ENCODE measurements around the gene FUT7.

DNA sequence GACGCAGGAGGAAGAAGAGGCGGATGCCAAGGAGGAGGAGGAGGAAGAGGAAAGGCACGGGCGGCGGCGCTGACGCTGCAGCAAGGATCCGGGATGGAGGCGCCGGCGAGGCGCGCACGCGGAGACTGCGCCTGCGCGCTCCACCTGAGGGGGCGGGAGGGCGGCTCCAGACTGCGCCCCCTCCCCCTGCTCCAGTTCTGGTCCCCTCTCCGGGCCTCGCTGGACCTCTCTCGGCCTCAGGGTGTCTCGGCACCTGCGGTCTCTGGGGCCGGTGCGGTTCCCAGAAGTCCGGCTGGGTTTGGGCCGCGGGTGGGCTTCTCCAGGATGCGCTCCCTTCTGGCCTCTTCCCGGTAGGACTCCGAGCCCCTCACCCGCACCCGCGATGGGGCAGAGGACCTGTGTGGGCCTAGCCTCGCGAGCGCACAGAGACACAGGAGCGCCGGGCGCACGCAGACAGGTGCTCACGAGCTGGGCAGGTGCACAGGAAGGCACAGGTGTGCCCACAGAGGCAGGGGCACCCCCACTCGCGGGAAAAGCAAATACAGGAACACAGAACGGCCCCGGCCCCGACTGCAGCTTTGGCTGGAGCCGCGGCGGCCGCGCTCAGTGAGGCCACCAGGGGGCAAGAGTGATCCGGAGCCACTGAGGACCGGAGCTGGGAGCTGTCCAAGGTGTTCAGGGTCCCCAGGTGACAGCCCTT lies 14.3 kb upstream of the FUT7 start, which contains the start of gene NPDC1:
- TF ChIP-seq, protein P1, sequence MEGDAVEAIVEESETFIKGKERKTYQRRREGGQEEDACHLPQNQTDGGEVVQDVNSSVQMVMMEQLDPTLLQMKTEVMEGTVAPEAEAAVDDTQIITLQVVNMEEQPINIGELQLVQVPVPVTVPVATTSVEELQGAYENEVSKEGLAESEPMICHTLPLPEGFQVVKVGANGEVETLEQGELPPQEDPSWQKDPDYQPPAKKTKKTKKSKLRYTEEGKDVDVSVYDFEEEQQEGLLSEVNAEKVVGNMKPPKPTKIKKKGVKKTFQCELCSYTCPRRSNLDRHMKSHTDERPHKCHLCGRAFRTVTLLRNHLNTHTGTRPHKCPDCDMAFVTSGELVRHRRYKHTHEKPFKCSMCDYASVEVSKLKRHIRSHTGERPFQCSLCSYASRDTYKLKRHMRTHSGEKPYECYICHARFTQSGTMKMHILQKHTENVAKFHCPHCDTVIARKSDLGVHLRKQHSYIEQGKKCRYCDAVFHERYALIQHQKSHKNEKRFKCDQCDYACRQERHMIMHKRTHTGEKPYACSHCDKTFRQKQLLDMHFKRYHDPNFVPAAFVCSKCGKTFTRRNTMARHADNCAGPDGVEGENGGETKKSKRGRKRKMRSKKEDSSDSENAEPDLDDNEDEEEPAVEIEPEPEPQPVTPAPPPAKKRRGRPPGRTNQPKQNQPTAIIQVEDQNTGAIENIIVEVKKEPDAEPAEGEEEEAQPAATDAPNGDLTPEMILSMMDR (IDR thresholded peaks at IDR 0.05; ENCODE audit: insufficient read depth, low read length, poor library complexity, severe bottlenecking), result peak; percentile 68
- 0 out of 2 replicates have a peak, but pooled peaks have one; percentile 78 for TF ChIP-seq EZH2phosphoT487 (conservative IDR thresholded peaks at IDR 0.05; ENCODE audit: low read length)

All from SU-DHL-6 (cell line).